GM12801 (cell line): ENCODE results near the gene SIRT5.
A peak's percentile ranks its signal among the peaks of the same experiment; 100 is the strongest.

ENCODE experiments used
- TF ChIP-seq, protein P1 (sequence below): IDR thresholded peaks from one replicate; pipeline ENCODE4 v1.5.1; 2011; ENCODE audit warnings: control low read depth; ENCODE audit not compliant: insufficient read length; ENCODE audit errors: extremely low read depth

Gene SIRT5

DNA sequence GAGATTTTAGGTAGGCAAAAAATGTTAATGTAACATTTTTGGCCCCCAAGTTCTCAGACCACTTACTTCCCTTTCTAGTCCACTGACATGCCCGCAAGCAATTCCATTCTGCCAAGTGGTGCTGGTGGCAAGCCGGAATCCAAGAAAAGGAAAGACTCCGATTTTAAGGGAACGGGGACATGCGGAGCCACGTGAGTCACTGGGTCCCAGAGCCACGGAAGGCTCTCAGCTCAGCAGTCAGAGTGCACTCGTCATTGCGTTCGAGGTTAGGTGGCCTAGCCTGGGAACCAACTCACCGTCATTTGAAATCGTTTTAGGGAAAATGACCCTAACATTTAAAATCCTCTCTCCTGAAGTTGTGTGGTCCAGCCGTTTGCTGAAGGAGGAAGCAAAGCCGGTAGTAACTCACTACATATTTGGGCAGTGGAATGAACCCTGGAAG is 711 bp upstream of the SIRT5 start:
- TF ChIP-seq, protein P1, sequence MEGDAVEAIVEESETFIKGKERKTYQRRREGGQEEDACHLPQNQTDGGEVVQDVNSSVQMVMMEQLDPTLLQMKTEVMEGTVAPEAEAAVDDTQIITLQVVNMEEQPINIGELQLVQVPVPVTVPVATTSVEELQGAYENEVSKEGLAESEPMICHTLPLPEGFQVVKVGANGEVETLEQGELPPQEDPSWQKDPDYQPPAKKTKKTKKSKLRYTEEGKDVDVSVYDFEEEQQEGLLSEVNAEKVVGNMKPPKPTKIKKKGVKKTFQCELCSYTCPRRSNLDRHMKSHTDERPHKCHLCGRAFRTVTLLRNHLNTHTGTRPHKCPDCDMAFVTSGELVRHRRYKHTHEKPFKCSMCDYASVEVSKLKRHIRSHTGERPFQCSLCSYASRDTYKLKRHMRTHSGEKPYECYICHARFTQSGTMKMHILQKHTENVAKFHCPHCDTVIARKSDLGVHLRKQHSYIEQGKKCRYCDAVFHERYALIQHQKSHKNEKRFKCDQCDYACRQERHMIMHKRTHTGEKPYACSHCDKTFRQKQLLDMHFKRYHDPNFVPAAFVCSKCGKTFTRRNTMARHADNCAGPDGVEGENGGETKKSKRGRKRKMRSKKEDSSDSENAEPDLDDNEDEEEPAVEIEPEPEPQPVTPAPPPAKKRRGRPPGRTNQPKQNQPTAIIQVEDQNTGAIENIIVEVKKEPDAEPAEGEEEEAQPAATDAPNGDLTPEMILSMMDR = no peak

DNA sequence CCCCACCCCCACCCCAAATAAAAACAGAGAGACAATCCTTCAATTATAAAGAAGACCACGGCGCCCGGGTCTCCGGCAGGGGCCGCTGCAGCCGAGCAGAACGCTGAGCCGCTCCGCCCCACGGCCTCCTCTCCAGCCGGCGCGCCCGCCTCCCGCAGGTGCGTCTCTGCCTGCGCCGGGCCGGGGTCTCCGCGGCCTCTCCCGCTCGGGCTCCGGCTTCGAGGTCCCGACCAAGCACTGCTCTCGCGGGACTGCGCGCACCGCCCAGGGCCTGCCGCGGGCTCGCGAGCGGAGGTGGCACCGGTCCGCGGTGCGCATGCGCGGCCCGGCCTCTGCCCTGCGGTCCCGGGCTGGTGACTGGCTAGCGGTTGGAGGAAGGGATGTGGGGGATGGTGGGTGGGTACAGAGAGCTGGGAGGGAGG is 241 bp upstream of the SIRT5 start:
- TF ChIP-seq, protein P1 = no peak

DNA sequence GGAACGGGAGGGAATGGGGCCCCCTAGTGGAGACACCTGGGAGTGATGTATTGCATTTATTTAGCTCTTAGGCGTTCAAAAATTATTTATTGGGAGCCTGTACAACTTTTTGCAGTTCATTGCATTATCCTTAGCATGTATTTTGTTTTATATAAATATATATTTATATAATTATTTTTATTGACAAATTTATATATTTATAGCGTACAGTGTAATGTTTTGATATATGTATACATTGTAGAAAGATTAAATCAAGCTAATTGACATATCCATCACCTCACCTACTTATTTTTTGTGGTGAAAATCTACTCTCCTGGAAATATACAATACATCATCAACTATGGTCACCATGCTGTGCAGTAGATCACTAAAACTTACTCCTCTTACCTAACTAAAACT is 975 bp downstream of the SIRT5 start:
- TF ChIP-seq, protein P1 = peak; percentile 88

- TF ChIP-seq, protein P1 = no peak
Observed at GRCh38 chr6:13576017-13576416, 1.6 kb downstream of the SIRT5 start.

DNA sequence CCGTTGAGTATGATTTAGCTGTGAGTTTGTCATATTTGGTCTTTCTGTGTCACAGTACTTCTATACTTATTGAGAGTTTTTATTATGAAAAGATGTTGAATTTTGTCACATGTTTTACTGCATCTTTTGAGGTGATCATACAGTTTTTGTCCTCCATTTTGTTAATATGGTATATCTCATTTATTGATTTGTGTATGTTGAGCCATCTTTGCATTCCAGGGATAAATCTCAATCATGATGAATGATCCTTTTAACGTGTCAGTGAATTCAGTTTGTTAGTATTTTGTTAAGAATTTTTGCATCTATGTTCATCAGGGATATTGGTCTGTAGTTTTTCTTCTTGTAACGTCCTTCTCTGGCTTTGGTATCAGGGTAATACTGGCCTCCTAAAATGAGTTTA is 3.5 kb downstream of the SIRT5 start:
- TF ChIP-seq, protein P1 = no peak

DNA sequence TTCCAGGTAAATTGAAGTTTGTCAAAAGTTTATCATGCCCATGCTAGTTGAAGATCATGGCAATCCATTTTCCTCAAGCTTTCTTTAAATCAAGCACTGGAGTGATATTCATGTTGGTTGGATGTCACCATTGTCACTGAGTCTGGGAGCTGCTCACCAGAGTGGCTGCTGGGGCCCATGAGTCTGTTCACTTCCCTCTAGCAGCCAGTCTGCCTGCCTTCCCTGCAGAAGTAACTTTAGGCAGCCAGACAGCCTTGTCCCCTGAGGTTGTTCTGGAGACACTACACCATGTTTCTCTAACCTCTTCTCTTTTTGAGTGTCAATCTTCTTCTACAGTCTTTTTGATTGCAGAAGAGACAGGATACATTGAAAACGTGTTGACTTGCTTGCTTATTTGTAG is 5.5 kb downstream of the SIRT5 start:
- TF ChIP-seq, protein P1 = no peak

- TF ChIP-seq, protein P1 = no peak
Observed at GRCh38 chr6:13581700-13582229, 7.4 kb downstream of the SIRT5 start.
